ENCODE data around the gene PDE7B.

GRCh38 chr6:136066005-136066404 is 214.5 kb downstream of the PDE7B start:
- TF ChIP-seq, protein P1, sequence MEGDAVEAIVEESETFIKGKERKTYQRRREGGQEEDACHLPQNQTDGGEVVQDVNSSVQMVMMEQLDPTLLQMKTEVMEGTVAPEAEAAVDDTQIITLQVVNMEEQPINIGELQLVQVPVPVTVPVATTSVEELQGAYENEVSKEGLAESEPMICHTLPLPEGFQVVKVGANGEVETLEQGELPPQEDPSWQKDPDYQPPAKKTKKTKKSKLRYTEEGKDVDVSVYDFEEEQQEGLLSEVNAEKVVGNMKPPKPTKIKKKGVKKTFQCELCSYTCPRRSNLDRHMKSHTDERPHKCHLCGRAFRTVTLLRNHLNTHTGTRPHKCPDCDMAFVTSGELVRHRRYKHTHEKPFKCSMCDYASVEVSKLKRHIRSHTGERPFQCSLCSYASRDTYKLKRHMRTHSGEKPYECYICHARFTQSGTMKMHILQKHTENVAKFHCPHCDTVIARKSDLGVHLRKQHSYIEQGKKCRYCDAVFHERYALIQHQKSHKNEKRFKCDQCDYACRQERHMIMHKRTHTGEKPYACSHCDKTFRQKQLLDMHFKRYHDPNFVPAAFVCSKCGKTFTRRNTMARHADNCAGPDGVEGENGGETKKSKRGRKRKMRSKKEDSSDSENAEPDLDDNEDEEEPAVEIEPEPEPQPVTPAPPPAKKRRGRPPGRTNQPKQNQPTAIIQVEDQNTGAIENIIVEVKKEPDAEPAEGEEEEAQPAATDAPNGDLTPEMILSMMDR (conservative IDR thresholded peaks at IDR 0.05; ENCODE audit: low read length), result no peak
- no peak for TF ChIP-seq EZH2phosphoT487 (IDR thresholded peaks at IDR 0.05; ENCODE audit: borderline replicate concordance, low read depth, low read length)

Measured in OCI-LY7 (cell line).